Astrocyte (in vitro differentiated cells and primary cell): ENCODE data around the gene SLC8B1.

Experiments
- EZH2 ChIP-seq: IDR thresholded peaks from 2 replicates; pipeline ENCODE4 v1.6.1; 2012; ENCODE audit warnings: mild to moderate bottlenecking, low read length, inconsistent platforms; ENCODE audit not compliant: insufficient read depth
- TF ChIP-seq, protein P1 (sequence below): IDR thresholded peaks from 2 replicates; pipeline ENCODE4 v1.5.1; 2011; ENCODE audit warnings: low read depth, mild to moderate bottlenecking, inconsistent platforms, low read length, moderate library complexity; ENCODE audit not compliant: insufficient read depth

DNA sequence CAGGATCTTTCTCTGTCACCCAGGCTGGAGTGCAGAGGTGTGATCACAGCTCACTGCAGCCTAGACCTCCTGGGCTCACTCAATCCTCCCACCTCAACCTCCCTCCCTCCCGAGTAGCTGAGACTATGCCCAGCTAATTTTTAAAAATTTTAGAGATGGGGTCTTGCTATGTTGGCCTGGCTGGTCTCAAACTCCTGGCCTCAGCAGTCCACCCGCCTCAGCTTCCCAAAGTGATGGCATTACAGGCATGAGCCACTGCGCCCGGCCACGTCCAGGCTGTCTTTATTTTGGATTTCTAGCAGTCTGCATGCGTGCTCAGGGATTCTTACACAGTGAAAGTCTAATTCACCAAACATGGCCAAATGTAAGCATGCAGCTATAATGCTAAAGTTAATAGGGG is 17.8 kb downstream of the SLC8B1 start:
- TF ChIP-seq, protein P1, sequence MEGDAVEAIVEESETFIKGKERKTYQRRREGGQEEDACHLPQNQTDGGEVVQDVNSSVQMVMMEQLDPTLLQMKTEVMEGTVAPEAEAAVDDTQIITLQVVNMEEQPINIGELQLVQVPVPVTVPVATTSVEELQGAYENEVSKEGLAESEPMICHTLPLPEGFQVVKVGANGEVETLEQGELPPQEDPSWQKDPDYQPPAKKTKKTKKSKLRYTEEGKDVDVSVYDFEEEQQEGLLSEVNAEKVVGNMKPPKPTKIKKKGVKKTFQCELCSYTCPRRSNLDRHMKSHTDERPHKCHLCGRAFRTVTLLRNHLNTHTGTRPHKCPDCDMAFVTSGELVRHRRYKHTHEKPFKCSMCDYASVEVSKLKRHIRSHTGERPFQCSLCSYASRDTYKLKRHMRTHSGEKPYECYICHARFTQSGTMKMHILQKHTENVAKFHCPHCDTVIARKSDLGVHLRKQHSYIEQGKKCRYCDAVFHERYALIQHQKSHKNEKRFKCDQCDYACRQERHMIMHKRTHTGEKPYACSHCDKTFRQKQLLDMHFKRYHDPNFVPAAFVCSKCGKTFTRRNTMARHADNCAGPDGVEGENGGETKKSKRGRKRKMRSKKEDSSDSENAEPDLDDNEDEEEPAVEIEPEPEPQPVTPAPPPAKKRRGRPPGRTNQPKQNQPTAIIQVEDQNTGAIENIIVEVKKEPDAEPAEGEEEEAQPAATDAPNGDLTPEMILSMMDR, result no peak
- no peak for TF ChIP-seq EZH2
